GM19023 (cell line): ENCODE measurements around the gene ACAP2.

ENCODE experiments used
- ATAC-seq: cut with Tn5 transposase; IDR thresholded peaks from one replicate; pipeline ENCODE4 v1.9.1; 2021; ENCODE audit warnings: mild to moderate bottlenecking, moderate library complexity; ENCODE audit not compliant: unreplicated experiment

Gene ACAP2

GRCh38 chr3:195263193-195263924, 179.5 kb downstream of the ACAP2 start:
- ATAC-seq, result no peak

- no peak for ATAC-seq
Measured at GRCh38 chr3:195261925-195262324, 180.9 kb downstream of the ACAP2 start.

- peak; percentile 4 for ATAC-seq
Measured at GRCh38 chr3:195260280-195260905, 182.4 kb downstream of the ACAP2 start.

- peak; percentile 80 for ATAC-seq
Measured at GRCh38 chr3:195259475-195260279, 183.1 kb downstream of the ACAP2 start.

- ATAC-seq, result peak; percentile 5
Measured at GRCh38 chr3:195259154-195259474, 183.7 kb downstream of the ACAP2 start.

- no peak for ATAC-seq
Measured at GRCh38 chr3:195258449-195259153, 184.2 kb downstream of the ACAP2 start.

GRCh38 chr3:195257454-195258448, 185.1 kb downstream of the ACAP2 start:
- ATAC-seq, result no peak

GRCh38 chr3:195256639-195257453, 186.0 kb downstream of the ACAP2 start:
- no peak for ATAC-seq

GRCh38 chr3:195255571-195256501, 187.0 kb downstream of the ACAP2 start:
- ATAC-seq, result no peak

- no peak for ATAC-seq
Measured at GRCh38 chr3:195255176-195255500, 187.7 kb downstream of the ACAP2 start.

GRCh38 chr3:195254454-195255175, 188.2 kb downstream of the ACAP2 start:
- ATAC-seq, result no peak

GRCh38 chr3:195253923-195254432, 188.8 kb downstream of the ACAP2 start:
- ATAC-seq, result no peak

GRCh38 chr3:195251336-195252065, 191.3 kb downstream of the ACAP2 start:
- no peak for ATAC-seq

GRCh38 chr3:195250473-195251251, 192.2 kb downstream of the ACAP2 start:
- no peak for ATAC-seq

GRCh38 chr3:195249858-195250464, 192.9 kb downstream of the ACAP2 start:
- no peak for ATAC-seq
